CD4-positive, alpha-beta T cell treated with Interferon gamma for 1 hour (primary cell): ENCODE results near the gene OPCML.

ENCODE experiments used
- DNase-seq: peaks from one replicate; pipeline ENCODE4 v3.0.0-alpha.2; 2020

OPCML gene

DNA sequence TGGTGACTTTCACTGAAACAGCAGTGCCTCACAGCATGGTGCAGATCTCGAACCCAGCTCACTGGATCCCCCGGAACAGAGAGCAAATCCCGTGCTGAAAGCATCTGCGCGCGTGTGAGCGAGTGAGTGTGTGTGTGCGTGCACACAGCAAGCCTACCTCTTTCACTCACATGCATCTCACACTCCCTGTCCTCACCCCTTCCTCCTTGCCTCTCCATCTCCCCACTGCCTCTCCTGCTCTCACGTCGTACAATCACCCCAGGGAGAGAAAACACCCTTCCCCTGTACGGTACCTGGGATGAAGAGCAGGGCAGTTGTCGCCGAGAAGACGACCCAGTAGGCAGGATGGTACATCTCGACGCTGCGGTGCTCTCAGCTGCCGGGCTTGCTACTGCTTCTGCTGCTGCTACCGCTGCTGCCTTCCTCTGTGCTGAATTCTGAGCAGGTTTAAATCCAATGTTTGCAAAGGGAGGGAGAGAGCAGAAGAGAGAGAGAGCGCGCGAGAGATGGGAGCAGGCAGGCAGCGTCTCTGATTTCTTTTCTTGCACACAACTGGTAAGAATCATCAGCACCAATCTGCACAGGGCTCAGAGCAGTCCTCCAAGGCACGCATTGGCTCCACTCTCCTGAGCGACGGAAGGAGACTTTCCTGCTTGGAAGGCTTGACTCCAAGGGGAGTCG, at the start of gene OPCML:
OPCML (minus strand) TSS at position 531 of the 681 bp plus-strand sequence.
- no peak for DNase-seq

DNA sequence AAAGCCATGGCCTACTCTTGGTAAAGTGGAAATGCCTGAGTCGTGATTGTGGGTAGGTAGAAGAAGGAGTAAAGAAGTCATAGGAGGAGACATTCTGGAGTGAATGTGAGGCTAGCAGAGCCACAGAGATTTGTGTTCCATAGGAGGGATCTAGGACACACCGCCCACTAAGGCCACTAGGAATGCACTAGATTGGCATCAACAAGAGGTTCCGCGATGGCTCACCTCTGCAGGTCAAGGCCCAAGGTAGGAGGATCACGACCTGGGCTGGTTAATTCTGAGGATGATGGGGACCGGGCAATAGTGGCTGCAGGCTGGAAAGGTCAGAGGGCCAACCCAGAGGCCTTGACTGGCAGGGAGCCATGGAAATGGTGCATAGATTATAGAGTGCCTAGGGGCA, 48.8 kb upstream of the OPCML start:
- DNase-seq = no peak

DNA sequence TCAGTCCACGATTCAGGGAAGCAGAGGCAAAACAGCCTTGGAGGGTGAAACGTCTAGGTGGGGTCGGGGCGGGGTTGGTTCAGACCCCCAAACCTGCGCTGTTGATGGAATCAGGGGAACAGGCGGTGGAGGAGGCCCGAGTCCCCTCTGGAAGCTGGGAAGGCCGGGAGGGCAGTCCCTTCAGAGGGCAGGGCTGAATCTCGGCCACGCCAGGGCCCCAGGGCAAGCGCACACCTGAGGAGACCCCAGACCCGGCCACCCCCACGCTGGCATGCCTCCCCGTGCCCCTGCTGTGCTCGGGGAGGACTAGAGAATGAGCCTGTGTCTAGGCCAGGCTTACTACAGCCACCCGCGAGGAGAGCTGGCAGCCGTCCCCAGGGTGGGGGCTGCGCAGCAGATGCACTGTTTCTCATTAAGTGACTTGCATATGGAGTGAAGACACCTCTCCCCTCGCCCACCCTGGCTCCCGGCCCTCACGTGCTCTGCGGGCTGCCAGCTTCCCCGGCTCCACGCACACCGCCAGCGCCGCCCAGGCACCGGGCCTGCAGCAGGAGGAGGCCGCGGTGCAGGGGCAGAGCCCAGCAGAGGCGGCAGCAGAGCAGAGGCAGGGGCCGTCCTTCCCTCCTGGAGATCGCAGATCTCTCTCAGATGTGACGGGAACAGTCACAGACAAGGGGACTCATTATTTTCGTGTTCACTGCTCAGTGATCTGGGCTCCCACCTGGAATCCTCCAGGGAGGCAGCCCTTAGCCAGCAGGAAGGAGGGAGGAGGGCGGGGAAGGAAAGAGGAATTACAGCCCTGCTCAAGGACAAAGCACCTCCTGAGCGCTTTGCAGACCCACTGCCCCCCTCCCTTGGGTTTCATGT, 47.1 kb upstream of the OPCML start:
- DNase-seq = no peak

DNA sequence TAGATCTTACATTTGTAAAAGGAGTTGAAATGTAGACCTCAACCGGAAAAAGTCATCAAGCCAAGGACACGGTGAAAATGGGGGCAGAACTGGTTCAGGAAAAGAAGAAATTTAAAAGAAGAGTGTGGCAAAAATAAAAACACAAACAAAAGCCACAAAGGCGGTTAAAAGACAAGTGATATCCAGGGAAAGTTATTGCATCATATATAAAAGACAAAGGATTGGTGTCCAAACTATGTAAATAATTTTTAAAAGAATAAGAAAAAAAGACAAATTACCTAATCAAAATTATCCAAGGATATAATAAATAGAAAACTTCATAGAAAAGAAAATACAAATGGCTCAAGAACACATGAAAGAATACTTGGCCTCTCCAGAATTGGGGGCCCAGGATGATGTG, 45.1 kb upstream of the OPCML start:
- DNase-seq = no peak

DNA sequence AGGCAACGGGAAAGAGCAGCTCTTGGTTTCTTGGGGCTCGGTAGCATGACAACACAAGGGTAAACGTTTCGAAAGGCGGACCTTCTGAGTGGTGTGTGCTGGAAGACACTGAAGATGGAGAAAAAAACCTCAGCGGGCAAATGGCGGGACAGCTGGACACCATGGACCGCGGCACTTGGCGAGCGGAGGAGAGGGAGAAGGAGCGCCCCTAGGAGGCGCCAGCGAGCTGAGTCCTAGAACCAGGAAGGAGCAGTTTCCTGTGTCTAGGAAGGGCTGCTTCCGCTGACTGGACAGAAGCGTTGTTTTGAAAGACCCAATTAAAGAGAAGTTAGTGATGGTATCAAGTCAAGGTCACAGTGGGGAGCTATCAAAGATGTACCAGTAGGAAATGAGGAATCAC, 44.0 kb upstream of the OPCML start:
- DNase-seq = no peak

DNA sequence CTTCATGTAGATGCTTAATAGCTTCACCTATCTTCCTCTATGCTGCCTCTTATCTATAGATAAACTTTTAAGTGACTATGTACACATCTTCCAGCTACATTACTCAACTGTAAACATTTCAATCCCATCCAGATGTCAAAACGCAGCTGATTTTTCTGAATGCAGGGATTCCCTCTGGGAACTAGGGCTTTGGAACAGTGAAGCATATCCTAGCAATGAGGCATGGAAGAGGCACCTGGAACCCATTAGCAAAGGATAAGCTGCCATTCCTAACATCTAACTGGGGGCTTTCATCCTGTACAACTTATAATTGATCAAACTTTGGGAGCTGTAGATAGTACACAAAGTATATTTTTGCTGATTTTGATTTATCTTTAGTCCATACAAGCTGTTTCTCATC, 40.8 kb upstream of the OPCML start:
- DNase-seq = no peak

DNA sequence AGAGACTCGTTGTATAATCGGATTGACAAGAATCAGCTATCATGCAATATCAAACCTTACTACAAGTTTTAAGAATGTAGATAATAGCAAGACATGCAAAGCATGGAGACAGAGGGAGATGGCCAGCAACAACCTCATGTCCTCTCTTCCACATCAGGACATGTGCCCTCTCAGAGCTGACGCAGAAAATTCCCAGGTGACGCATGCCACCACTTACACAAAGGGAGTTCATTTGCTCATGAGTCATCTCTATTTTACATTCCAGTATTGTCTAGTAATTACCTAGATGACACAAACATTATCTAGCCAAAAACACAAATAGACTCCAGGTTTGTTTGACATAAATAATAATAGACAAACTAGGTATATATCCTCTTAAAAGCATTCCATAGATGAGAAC, 38.1 kb upstream of the OPCML start:
- no peak for DNase-seq

DNA sequence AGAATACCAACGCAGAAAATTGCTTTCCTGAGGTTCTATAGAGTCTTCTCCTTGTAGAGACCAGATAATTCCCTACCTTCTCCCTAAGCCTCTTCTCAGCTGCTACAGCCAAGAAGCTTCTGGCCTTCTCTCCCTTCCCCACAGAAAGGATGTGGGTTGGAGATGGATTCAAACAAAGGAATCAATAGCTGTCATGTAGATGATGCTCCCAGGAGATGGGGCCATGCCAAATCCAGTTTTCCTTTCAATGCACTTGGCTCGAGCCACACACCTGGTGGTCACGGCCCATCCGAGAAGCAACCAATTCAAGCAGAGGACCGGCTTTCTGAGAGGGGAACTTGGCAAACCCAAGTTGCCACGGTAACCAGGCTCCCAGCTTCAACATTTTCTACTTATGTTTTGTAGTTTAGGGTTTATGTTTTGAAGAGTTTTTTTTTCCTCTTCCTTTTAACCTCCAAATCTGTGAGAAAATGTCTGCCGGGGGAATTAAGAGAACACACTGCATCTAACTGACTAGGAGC, 31.3 kb upstream of the OPCML start:
- no peak for DNase-seq

DNA sequence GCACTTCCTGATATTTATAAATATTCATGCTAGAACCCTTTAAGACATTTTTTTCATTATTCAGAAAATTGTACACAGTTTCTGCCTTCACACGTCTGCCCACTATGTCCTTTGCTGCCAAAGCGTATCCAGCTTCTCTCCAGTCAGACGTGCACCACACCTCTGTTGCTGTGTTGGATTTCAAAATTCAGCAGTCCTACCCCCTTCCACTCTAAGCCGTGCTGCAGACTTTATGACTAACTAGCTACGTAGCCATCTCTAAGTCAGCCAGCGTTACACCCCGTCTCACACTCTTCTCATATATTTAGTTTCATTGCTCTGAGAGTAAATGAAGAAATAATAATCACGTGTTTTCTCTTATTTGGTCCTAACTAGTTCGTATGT, 28.2 kb upstream of the OPCML start:
- DNase-seq = no peak

DNA sequence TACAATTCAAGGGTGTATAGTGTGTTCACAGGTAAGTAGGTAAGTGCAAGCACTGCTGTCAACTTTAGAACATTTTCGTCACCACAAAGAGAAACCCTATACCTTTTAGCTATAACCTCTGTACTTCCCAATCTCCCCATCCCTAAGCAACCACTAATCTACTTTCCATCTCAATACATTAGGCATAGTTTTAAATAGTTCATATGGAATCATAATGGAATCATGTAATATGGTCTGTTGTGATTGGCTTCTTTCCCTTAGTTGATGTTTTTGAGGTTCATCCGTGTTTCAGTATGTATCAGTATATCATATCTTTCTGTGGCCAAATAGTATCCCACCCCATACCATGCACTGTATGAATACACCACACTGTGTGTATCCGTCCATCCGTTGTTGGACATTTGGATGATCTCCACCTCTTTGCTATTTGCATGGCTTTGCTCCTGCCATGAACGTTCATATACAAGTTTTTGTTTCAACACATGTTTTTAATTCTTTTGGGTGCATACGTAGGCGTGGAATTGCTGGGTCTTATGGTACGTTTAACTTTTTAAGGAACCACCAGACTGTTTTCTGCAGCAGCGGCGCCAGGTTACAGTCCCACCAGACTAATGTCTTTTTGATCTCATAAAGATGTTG, 27.7 kb upstream of the OPCML start:
- no peak for DNase-seq

DNA sequence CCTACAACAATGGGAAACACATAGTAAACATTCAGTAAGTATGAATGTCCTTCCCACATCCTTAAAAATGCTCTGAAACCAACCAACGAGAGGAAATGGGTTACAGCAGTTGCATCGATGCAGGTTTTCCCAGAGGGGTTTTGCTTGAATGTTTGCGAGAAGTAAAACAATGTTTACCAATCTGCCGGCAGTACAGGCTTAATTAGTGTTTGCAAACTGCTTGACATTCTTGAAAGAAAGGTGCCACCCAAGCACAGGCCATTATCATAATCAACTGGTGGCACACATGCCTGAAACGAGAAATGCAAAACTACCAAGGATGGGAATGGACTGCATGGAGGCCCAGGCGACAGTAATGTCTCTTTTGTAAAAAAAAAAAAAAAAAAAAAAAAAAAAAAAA, 27.1 kb upstream of the OPCML start:
- DNase-seq = no peak

DNA sequence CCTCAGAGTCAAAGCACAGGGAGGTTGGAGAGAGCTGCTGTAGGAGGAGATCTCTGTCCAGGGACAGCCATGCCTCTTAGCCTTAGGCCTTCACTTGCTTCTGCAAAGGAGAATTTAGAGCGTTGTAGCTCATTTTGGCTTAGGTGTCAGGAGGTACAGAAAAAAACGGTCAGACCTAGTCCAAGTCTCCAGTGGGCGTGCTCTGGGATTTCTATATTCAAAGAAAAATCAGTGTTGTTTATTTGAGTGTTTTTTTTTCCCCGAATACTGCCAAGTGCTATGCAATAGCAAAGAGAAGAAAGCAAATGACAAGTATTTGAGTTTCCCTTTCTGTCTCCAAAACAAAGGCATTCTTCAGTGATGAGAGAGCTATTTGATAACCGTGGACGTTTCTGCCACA, 22.7 kb upstream of the OPCML start:
- no peak for DNase-seq

DNA sequence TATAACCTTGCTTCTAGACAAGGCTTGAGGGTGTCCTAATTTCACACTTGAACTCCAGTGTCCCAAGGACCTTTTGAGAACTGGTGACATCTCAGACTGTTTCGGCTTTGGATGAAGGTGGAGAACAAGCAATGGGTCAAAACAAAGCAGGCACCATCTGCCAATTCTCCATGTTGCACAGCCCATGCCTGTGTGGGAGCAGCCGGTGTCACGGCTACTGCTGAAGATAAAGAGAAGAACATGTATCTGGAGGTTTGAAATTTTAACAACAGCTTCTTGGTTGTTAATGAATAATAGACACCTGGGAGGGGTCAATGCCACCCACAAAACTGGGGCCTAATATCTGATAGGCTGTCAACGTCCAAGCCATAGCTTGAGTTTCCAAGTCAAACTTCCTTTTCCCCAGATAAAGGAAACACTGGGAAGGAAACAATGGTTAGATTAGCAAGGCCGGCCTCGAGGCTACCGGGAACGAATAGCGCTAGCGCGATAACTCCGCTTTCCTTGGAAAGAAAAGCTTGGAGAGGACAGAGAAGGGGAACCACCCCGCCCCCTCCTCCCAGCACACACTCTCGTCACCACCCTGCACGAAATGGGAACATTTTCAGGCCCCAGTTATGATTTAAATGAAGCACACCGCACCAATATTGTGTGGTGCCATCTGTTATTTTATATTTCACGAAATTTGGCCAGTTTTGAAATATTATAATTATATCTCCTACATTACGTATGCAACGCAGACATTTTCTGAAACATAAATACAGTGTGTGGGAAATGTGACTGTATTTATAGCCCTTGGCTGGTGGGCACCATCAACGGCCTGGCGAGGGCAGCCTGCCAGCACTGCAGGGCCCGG, 21.8 kb upstream of the OPCML start:
- no peak for DNase-seq

DNA sequence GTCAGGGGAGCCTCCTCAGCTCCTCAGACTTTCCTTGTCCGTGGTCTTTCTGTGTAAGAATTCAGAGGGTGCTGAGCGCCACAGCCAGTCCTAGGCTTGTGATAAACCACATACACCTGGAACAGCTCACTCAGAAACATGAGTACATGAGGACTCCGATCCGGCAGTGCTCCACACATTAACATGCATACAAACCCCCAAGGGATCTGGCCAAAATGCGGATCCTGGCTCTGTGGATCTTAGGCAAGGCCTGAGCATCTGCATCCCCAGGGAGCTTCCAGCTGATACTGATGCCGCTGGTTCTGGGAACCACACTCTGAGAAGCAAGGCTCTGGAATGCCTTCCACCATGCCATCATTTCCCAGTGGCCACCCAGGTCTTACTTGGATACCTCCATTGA, 20.6 kb upstream of the OPCML start:
- no peak for DNase-seq

DNA sequence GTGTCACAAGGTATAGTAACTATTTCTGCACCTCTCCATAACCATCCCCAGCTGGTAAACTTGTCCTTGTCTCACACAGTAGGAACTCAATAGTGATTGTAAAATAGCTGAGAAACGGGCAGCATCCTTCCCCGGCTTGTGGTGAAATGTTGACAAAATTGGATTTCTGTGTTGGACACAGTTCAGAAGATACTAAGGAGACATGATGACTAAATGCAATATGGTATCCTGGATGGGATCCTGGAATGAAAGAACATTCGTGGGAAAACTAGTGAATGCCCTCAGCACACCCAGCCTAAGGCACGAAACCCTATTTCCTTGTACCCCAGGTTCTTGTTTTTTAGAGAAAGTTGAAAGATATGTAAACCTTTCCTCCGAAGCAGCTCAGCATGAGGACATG, 18.8 kb upstream of the OPCML start:
- DNase-seq = no peak

DNA sequence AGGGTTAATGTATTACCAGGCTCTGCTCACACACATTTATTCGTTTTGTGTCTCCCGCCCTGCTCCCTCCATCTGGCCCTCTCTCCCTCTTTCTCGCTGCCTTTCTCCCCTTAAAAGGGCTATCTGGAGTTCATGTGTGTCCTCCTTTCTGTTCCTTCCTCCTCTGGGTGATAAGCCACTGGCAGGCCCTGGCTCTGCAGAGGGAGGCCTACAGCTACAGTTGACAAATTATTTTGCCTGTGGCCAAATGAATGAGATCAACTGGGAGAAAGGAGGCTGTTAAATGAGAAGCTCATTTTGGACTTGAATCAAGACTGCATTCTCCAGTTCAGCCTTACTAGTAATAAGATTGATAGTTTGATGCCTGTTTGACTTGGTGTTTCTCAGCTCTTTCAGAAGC, 17.5 kb upstream of the OPCML start:
- no peak for DNase-seq

DNA sequence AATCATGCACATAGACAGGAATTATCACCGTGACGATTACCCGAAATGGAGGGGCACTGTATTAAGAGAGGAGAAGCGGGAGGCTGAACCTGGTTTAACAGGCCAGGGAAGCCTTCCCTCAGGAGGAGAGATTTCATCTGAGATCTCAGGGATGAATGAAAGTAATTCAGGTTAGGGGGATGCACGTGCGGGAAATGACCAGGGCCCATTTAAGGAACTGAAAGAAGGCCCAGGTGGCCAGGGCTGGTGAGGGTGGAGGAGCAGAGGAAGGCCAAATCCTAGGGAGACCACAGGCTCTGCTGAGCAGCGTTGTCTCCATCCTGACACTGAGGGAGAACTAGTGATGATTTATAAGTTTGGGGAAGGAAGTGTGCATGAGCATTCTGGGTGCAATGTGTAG, 16.3 kb upstream of the OPCML start:
- DNase-seq = no peak

DNA sequence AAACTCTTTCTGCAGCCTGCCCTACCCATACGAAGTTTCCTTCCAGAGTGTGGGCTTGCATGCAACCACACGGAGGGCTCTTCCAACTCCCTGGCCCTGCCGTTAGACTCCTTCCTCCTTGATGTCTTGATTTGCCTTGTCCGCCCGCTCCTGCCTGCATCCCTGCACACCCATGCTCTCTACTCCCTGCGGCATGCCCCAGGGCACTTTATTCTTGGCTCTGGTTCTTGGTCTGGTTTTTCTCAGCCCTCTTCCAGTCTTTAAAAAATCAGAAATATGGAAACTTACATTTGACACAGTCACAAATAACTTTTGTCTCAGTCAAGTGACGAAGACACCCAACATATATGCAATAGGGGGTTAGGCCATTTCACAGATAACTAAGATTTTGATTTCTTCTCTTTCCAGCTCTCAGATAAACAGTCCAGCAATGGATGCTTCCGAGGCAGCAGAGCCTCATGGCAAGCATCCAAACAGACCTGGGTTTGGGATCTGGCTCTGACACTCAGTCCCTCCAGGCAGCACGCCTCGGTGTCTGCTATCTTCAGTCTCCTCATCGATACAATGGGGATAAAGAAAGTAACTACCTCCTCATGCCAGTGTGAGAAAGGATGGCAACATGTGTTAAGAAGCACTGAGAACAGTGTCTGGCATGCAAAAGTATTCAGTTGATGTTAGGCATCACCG, 15.7 kb upstream of the OPCML start:
- no peak for DNase-seq

DNA sequence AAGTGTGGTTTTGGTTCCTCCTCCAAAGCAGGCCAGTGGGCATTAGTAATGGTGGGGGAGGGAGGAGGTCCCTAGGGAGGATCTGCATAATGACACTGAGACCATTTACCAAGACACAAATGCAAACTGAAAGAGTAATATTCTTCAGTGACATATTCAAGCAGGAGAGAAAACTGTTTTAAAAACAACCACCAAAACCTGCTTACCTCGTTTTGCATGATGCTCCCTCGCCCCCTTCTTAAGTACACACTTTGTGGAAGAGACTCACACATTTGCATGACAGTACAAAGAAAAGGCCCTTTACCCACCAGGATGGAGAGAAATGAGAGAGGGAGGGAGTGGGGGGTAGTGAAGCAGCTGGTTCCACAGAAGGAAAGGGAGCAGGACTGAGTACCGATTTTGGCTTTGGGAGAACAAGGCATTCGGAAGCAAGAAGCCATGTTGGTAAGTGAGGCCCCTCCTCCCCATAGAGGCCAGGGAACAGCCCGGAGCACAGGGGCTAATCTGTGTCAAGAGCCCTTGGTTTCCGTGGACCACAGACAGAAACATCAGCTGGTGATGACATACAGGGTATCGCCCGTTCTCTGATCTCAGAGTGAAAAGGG, 13.0 kb upstream of the OPCML start:
- DNase-seq = no peak

DNA sequence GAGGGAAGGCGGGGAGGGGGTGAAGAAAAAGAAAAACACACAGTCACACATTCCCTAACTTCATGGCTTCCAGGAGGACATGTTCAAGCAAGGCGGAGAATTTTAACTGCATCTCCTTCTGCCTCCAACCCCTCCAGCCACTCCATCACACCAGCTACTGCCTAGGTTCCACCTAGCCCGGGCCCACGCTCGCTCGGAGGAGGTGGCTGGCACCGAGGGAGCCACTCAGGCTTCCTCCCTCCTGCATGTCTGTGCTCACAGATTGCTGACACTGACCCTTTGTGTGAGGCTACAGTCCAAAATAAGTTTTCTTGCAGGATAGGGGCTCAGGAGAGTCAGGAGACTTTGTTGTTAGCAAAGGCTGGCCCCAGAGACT, 9.4 kb upstream of the OPCML start:
- DNase-seq = no peak

DNA sequence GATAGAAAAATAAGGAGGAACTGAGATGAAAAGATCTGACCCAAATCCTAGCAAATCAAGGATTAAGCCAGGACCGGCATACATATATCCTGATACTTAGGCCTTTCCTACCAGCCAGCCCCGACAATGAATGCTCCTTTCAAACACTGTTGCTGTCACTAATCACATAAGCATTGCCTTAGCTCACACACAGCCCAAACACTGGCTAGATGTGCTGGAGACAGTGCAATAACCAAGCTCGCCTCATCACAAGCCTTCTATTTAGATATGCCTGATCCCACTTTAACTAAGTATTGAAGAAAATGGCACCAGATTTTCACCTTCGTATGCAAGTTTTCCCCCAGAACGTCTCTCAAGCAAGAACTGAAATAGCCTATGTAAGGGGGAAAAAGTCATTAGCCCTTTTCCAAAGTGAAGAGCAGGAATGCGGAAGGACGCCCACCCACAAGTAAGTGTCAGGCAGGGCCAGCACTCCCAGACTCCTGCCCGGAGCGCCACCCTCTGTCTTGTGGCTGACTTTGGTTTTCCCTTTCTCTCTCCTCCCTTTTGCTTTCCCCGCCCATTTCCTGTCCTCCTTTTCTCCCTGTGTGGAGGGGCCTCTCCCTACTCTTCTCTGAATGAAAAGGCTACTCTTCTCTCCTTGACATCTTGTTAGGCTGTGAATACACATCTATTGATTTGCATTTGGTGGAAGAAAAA, 8.9 kb upstream of the OPCML start:
- no peak for DNase-seq
